NCI-H524 (cell line): ENCODE measurements around the gene SHISA3.

Experiments used
- DNase-seq, 2 experiments: peaks; one replicate each; lab custom pipeline; 2025; lab: John Stamatoyannopoulos, UW

The SHISA3 gene

GRCh38 chr4:42391981-42392380 lies 5.3 kb upstream of the SHISA3 start:
- no peak for DNase-seq

GRCh38 chr4:42392436-42392835 lies 4.9 kb upstream of the SHISA3 start:
- no peak for DNase-seq

- no peak for DNase-seq
Measured at GRCh38 chr4:42395595-42395994, 1.7 kb upstream of the SHISA3 start.

GRCh38 chr4:42396361-42396751 lies 932 bp upstream of the SHISA3 start:
- no peak for DNase-seq

GRCh38 chr4:42397635-42398170 lies 415 bp downstream of the SHISA3 start:
- DNase-seq, result peak in 1 of 2 experiments; percentile 70

GRCh38 chr4:42398171-42398870 lies 1.0 kb downstream of the SHISA3 start:
- DNase-seq, result peak in 1 of 2 experiments; percentile 70

- peak in 1 of 2 experiments; percentile 30 for DNase-seq
Measured at GRCh38 chr4:42398871-42399331, 1.6 kb downstream of the SHISA3 start.

- DNase-seq, result no peak
Measured at GRCh38 chr4:42399393-42399792, 2.1 kb downstream of the SHISA3 start.

- DNase-seq, result peak in 1 of 2 experiments; percentile 28
Measured at GRCh38 chr4:42401171-42401570, 3.9 kb downstream of the SHISA3 start.

GRCh38 chr4:42404001-42404400 lies 6.7 kb downstream of the SHISA3 start:
- no peak for DNase-seq

GRCh38 chr4:42410446-42410845 lies 13.2 kb downstream of the SHISA3 start:
- DNase-seq, result no peak

- DNase-seq, result no peak
Measured at GRCh38 chr4:42411803-42412202, 14.5 kb downstream of the SHISA3 start.

GRCh38 chr4:42412251-42412650 lies 15.0 kb downstream of the SHISA3 start:
- no peak for DNase-seq

GRCh38 chr4:42415281-42415680 lies 18.0 kb downstream of the SHISA3 start:
- no peak for DNase-seq

GRCh38 chr4:42416017-42416416 lies 18.7 kb downstream of the SHISA3 start:
- DNase-seq, result no peak

- no peak for DNase-seq
Measured at GRCh38 chr4:42417550-42417949, 20.3 kb downstream of the SHISA3 start.

GRCh38 chr4:42420140-42420539 lies 22.9 kb downstream of the SHISA3 start:
- DNase-seq, result no peak

GRCh38 chr4:42425146-42426065 lies 28.1 kb downstream of the SHISA3 start:
- DNase-seq, result no peak

- no peak for DNase-seq
Measured at GRCh38 chr4:42428036-42428435, 30.7 kb downstream of the SHISA3 start.

- no peak for DNase-seq
Measured at GRCh38 chr4:42436928-42437565, 39.8 kb downstream of the SHISA3 start.

- DNase-seq, result no peak
Measured at GRCh38 chr4:42440083-42440482, 42.8 kb downstream of the SHISA3 start.

GRCh38 chr4:42442601-42443000 lies 45.3 kb downstream of the SHISA3 start:
- no peak for DNase-seq
